Ishikawa (cell line): ENCODE results near the gene MESD.

ENCODE experiments used
- CEBPB ChIP-seq: IDR thresholded peaks from 2 replicates; pipeline ENCODE4 v1.6.1; 2012
- TAF1 ChIP-seq: IDR thresholded peaks from 2 replicates; pipeline ENCODE4 v1.6.1; 2012; ENCODE audit warnings: low read depth, mild to moderate bottlenecking
- YY1 ChIP-seq: IDR thresholded peaks from 2 replicates; pipeline ENCODE4 v1.6.1; 2012; ENCODE audit warnings: low read depth

DNA sequence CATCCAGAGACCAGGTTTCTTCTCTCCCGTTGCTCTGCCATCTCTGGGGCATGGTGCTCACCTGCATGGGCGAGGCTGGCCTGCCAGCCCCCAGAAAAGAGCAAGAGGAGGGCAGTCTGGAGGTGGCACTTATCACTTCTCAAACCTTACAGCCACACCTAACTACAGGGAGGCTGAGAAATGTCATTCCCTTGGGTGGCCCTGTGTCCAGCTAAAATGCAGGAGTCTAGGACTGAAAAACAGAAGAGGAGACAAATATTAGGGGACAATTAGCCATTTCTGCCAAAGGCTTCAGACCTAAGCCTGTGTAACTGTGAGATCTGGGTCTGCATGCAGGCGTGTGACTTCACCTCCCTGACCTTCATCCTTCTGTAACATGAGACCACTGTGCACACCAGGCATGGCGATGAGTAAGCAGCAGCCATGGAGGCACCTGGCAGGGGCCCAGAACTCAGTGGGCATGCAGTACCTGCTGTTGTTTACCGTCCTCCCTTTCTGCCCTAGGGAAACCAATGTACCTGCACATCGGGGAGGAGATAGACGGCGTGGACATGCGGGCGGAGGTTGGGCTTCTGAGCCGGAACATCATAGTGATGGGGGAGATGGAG lies 83.4 kb downstream of the MESD start:
- no peak for TF ChIP-seq CEBPB
- TF ChIP-seq YY1, result peak; percentile 86
- TF ChIP-seq TAF1, result no peak
